HepG2 (cell line): ENCODE data around the gene CEP89. TPM values are rescaled to one million over a fixed set of nuclear protein-coding genes. Genes with fewer than 3 reads are reported as not detected.

ENCODE experiments used
- ATAC-seq: fragments of 200-7000 bp; cut with Tn5 transposase; 3 replicates; pipeline ENCODE4 v1.9.1; 2020; ENCODE audit warnings: mild to moderate bottlenecking, moderate library complexity
- BruUV-seq: library from RNA; stranded (reverse); fragments of 400-500 nt; replicated peaks from 2 replicates; lab custom pipeline; 2021; lab: Mats Ljungman, UMichigan
- CTCF ChIA-PET: fragments of 300-600 bp; formaldehyde crosslinking; extraction: SDS; loops from one replicate; lab custom pipeline; 2021; ENCODE audit warnings: low total read pairs, inconsistent platforms, low intra/inter-chr PET ratio; lab: Yijun Ruan, JAX
- POLR2A ChIA-PET: fragments of 350-600 bp; sonication (Branson Sonifier 250); formaldehyde crosslinking; loops from one replicate; lab custom pipeline; 2020; ENCODE audit warnings: antibody characterized with exemption, inconsistent platforms; lab: Yijun Ruan, JAX
- DNase-seq: peaks from one replicate; pipeline ENCODE4 v3.0.0-alpha.2; 2015; ENCODE audit warnings: low spot score
- FAIRE-seq: peaks from 3 replicates; lab custom pipeline; 2011; peaks lifted over from hg19 to GRCh38; lab: Jason Lieb, UNC
- H2AFZ ChIP-seq: one replicate; pipeline ENCODE4 v1.6.1; 2011; ENCODE audit warnings: low read length, inconsistent platforms
- H3K27ac ChIP-seq: fragments of 300-600 bp; 3 replicates; pipeline ENCODE4 v1.8.0; 2011; ENCODE audit warnings: mixed run types, mild to moderate bottlenecking, mixed read lengths, low read length, inconsistent platforms; ENCODE audit not compliant: insufficient read depth; ENCODE audit errors: extremely low read length
- H3K27me3 ChIP-seq, 2 experiments: fragments of 200-600 bp in 1 of 2; 2 replicates in 1 of 2; 3 replicates in 1 of 2; pipeline versions ENCODE4 v1.6.0 to v1.8.0; 2011; ENCODE audit warnings: low read length in 2 of 2, mild to moderate bottlenecking in 2 of 2, moderate library complexity in 2 of 2, inconsistent platforms in 1 of 2; ENCODE audit not compliant: insufficient read depth in 2 of 2, control insufficient read depth in 1 of 2
- H3K36me3 ChIP-seq, 2 experiments: fragments of 200-600 bp in 1 of 2; replicated peaks in 1 of 2; 2 replicates in 1 of 2; 3 replicates in 1 of 2; pipeline versions ENCODE4 v1.5.1 to v1.8.0; 2011; ENCODE audit warnings: low read length in 2 of 2, inconsistent platforms in 1 of 2; ENCODE audit not compliant: insufficient read depth in 2 of 2, control insufficient read depth in 1 of 2
- H3K4me1 ChIP-seq: 2 replicates; pipeline ENCODE4 v1.5.1; 2012; ENCODE audit warnings: low read length, inconsistent platforms; ENCODE audit not compliant: insufficient read depth
- H3K4me2 ChIP-seq: 2 replicates; pipeline ENCODE4 v1.6.0; 2011; ENCODE audit warnings: low read depth, low read length, inconsistent platforms
- H3K4me3 ChIP-seq, 3 experiments: fragments of 200-600 bp in 1 of 3; sonication (generic), shearing (Covaris generic) in 1 of 3; replicated peaks in 1 of 3; 2 replicates each; pipeline ENCODE4 v1.5.1; 2011 to 2016; ENCODE audit warnings: low read length in 3 of 3, inconsistent platforms in 2 of 3, low read depth in 2 of 3, mild to moderate bottlenecking in 2 of 3, control low read depth in 1 of 3, mixed read lengths in 1 of 3; ENCODE audit not compliant: insufficient read depth in 1 of 3
- H3K79me2 ChIP-seq: one replicate; pipeline ENCODE4 v1.6.1; 2011; ENCODE audit warnings: low read length, inconsistent platforms; ENCODE audit not compliant: insufficient read depth
- H3K9ac ChIP-seq: 2 replicates; pipeline ENCODE4 v1.6.0; 2011; ENCODE audit warnings: mild to moderate bottlenecking, low read depth, low read length, inconsistent platforms; ENCODE audit not compliant: insufficient read depth
- H3K9me3 ChIP-seq: 2 replicates; pipeline ENCODE4 v1.5.1; 2012; ENCODE audit warnings: mild to moderate bottlenecking, low read length
- H4K20me1 ChIP-seq: 2 replicates; pipeline ENCODE4 v1.6.0; 2011; ENCODE audit warnings: inconsistent platforms, mild to moderate bottlenecking, low read length, moderate library complexity; ENCODE audit not compliant: insufficient read depth
- ADNP ChIP-seq: sonication (generic); formaldehyde crosslinking; IDR thresholded peaks from 2 replicates; pipeline ENCODE4 v1.4.0; 2020; ENCODE audit warnings: missing genetic modification reagents
- CREM ChIP-seq, 2 experiments: sonication (generic) in 1 of 2; formaldehyde crosslinking in 1 of 2; IDR thresholded peaks; 2 replicates each; pipeline versions ENCODE4 v1.4.0 to v1.6.1; 2016 to 2020; ENCODE audit warnings: antibody characterized with exemption in 1 of 2, mild to moderate bottlenecking in 1 of 2, missing genetic modification reagents in 1 of 2
- FOXP1 ChIP-seq, 2 experiments: fragments of 450-650 bp in 1 of 2; IDR thresholded peaks; 2 replicates each; pipeline ENCODE4 v1.6.1; 2017 to 2018; ENCODE audit warnings: antibody characterized with exemption in 1 of 2
- GATAD1 ChIP-seq: IDR thresholded peaks from 2 replicates; pipeline ENCODE4 v1.6.1; 2016; ENCODE audit warnings: missing genetic modification reagents, missing compliant biosample characterization
- NFYB ChIP-seq: sonication (generic); formaldehyde crosslinking; IDR thresholded peaks from 2 replicates; pipeline ENCODE4 v1.4.0; 2020; ENCODE audit warnings: missing genetic modification reagents
- PAX8 ChIP-seq: sonication (generic); formaldehyde crosslinking; IDR thresholded peaks from 2 replicates; pipeline ENCODE4 v1.8.0; 2022; ENCODE audit warnings: mild to moderate bottlenecking, missing genetic modification reagents, borderline replicate concordance
- RARG ChIP-seq: sonication (generic); formaldehyde crosslinking; IDR thresholded peaks from 2 replicates; pipeline ENCODE4 v1.4.0; 2020; ENCODE audit warnings: low read depth, mild to moderate bottlenecking, missing genetic modification reagents
- SP2 ChIP-seq: sonication (generic); formaldehyde crosslinking; IDR thresholded peaks from 2 replicates; pipeline ENCODE4 v1.5.1; 2020; ENCODE audit warnings: mild to moderate bottlenecking, missing genetic modification reagents
- SPEN ChIP-seq: sonication (generic); formaldehyde crosslinking; IDR thresholded peaks from 2 replicates; pipeline ENCODE4 v1.5.1; 2020; ENCODE audit warnings: low read depth, mild to moderate bottlenecking, missing genetic modification reagents
- ZNF274 ChIP-seq: sonication (generic); formaldehyde crosslinking; IDR thresholded peaks from 2 replicates; pipeline ENCODE4 v1.5.1; 2020; ENCODE audit warnings: mild to moderate bottlenecking, missing genetic modification reagents
- ZNF280D ChIP-seq: sonication (generic); formaldehyde crosslinking; IDR thresholded peaks from 2 replicates; pipeline ENCODE4 v1.5.1; 2020; ENCODE audit warnings: mild to moderate bottlenecking, missing genetic modification reagents
- WGBS: methylation state at CpG from one replicate; pipeline ENCODE4 v1.1.6; 2017; ENCODE audit warnings: low lambda C conversion rate; 5-methylcytosine and 5-hydroxymethylcytosine counted together
- in situ Hi-C: cut with HindIII; loops from 2 replicates; pipeline ENCODE4 v1.10.0; 2017; ENCODE audit warnings: low pct_unique_long_range_greater_than_20kb; ENCODE audit not compliant: extremely low pct_ligation_motif_present
- intact Hi-C: fragments of 100-400 bp; cut with micrococcal nuclease; formaldehyde crosslinking; loops from one replicate; pipeline ENCODE4 v1.10.0; 2022; ENCODE audit not compliant: unreplicated experiment
- polyA plus RNA-seq, 8 experiments: library from polyadenylated mRNA; depleted of rRNA in 3 of 8; stranded (reverse) in 7 of 8; unstranded in 1 of 8; fragments of >200 nt; fragmentation: Illumina TruSeq in 4 of 8; extraction: Trizol in 4 of 8; gene quantifications; 2 replicates each; pipeline versions ENCODE4 v1.2.1 to v1.2.3, GENCODE V29; 2011 to 2016; ENCODE audit warnings: low read depth in 4 of 8, missing spikeins in 1 of 8, mixed read lengths in 1 of 8; ENCODE audit not compliant: insufficient read depth in 1 of 8
- total RNA-seq, 5 experiments: library from RNA; depleted of rRNA; stranded (reverse); fragments of >200 nt; fragmentation: Illumina TruSeq; extraction: Trizol; gene quantifications; 2 replicates each; pipeline ENCODE4 v1.2.3, GENCODE V29; 2016; ENCODE audit warnings: low read depth in 1 of 5

The CEP89 gene
- total and polyA plus RNA-seq, 2 of the 13 experiments (the other 11 are each of a cell fraction or from before 2014, with no cell fraction given) = 7.2 to 10.9 TPM

- peaks cover 1 to 3% of the 10 kb centered on the region in 2 experiments; a peak in 2 of 5 replicates for H3K36me3 ChIP-seq
- H3K79me2 ChIP-seq = no peaks in the 10 kb centered on the region
- intact Hi-C loops = no loop called here
Measured at GRCh38 chr19:32910094-32910493, 61.7 kb downstream of the CEP89 start.

More at GRCh38 chr19:32910094-32910493, 61.7 kb downstream of the CEP89 start:
- no peak overlapping the region for H3K4me3 ChIP-seq
- no peak overlapping the region for H2AFZ ChIP-seq
- H3K27ac ChIP-seq = no peak overlapping the region
- no peak for FAIRE-seq
- BruUV-seq = no TSS peak
- no peak for DNase-seq
- no peaks in the 10 kb centered on the region for H4K20me1 ChIP-seq
- ChIA-PET CTCF (no interaction called here), POLR2A (no interaction called here)
- H3K4me2 ChIP-seq = no peak overlapping the region
- H3K4me1 ChIP-seq = no peaks in the 10 kb centered on the region
- no peak overlapping the region for H3K9ac ChIP-seq
- H3K9me3 ChIP-seq = no peaks in the 10 kb centered on the region
- TF ChIP-seq ZNF280D (CRISPR knock-in tag) = no peak
- TF ChIP-seq GATAD1 (CRISPR knock-in tag) = no peak
- no peak for TF ChIP-seq NFYB (CRISPR knock-in tag)
- no peak for TF ChIP-seq RARG (CRISPR knock-in tag)
- TF ChIP-seq SPEN (CRISPR knock-in tag) = no peak
- TF ChIP-seq FOXP1 (IDR thresholded peaks at IDR 0.05) = no peak
- TF ChIP-seq FOXP1 (CRISPR knock-in tag; IDR thresholded peaks at IDR 0.05) = no peak
- TF ChIP-seq CREM (IDR thresholded peaks at IDR 0.05) = no peak
- TF ChIP-seq CREM (CRISPR knock-in tag; IDR thresholded peaks at IDR 0.05) = no peak
- TF ChIP-seq PAX8 = no peak
- TF ChIP-seq ADNP (CRISPR knock-in tag) = no peak
- TF ChIP-seq ZNF274 = no peak
- TF ChIP-seq SP2 (CRISPR knock-in tag) = no peak
- no peak for ATAC-seq
- no peaks in the 10 kb centered on the region for H3K27me3 ChIP-seq
- in situ Hi-C loops = no loop called here
- 97% methylated on average over 5 of the region's 5 CpGs for WGBS
